A375 (cell line): Measurements from ENCODE around the gene S100A8. TPM values are rescaled to one million over a fixed set of nuclear protein-coding genes. Genes with fewer than 3 reads are reported as not detected.

Source experiments
- small RNA-seq: library from RNA; depleted of rRNA; stranded (forward); fragments of <200 nt; gene quantifications from one replicate; pipeline ENCODE3, GENCODE V24; 2014
- total RNA-seq: library from RNA; depleted of rRNA; stranded (reverse); fragments of >200 nt; shearing (Covaris generic); gene quantifications from 2 replicates; pipeline ENCODE4 v1.2.3, GENCODE V29; 2014; rRNA removed

Gene S100A8
- total RNA-seq, result not detected in 2 replicates

GRCh38 chr1:153390938-153391710 lies at the start of gene S100A8:
S100A8 (minus strand) TSS chr1:153391073; CDS start chr1:153390535, 538 bp downstream.

GRCh38 chr1:153415850-153416570 lies 25.1 kb upstream of the S100A8 start, which contains the start of gene S100A7A:
S100A7A (plus strand) TSS chr1:153416520; CDS start chr1:153418083, 1,563 bp downstream.

DNA sequence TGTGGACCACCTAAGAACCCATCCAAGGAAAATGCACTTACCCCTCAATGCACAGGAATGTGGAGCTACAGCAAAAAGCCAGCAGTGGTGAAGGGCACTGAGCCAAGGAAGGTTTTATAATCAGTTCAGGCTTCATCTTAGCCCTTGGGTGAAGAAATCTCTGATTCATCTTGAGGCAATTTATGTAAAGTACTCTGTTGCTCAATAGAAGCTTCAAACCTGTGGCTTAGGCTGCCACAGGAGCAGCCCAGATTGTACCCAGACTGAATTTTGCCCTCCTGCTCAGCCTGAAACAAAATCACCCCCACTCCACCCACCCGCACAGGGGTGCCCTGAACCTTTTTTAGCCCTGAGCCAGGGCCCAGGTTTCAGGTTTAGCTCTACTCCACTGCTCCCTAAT lies 15.4 kb downstream of the S100A8 start, which contains the start of gene S100A12:
TSS of gene S100A12 (minus strand) at position 111 of the 400 bp plus-strand sequence. CDS start 1,029 bp downstream, outside the sequence.

DNA sequence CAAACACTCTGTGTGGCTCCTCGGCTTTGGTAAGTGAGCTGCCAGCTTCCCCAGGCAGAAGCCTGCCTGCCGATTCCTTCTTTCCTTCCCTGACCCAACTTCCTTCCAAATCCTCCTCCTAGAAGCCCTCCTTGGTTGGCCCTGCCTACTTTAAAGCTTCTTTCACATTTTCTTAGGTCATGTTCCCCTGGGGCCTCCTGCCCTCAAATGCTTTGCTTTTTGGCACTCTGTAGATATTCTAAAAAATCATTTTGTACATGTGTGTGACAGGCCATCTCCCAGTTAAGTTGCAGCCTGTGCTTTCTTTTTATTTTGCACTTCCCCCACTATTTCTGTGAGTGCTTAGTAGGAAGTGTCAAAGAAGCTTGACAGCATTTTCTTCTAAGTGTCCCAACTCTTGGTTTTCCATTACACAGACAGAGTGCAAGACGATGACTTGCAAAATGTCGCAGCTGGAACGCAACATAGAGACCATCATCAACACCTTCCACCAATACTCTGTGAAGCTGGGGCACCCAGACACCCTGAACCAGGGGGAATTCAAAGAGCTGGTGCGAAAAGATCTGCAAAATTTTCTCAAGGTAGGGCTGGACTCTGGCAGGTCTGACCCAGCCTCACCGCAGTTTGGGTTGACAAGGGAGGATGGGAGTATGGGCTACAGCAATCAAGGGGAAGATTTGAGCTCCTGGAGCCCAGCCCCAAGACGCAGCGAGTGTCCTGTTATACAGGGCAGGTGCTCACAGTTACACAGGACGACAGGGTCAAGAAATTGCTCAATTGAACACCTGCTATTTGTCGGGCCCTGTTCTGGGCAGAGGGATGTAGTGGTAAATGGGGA lies 32.8 kb downstream of the S100A8 start, which contains the start of gene S100A9:
TSS of gene S100A9 (plus strand) at position 2 of the 838 bp plus-strand sequence. CDS start at position 432, 430 bp downstream.

DNA sequence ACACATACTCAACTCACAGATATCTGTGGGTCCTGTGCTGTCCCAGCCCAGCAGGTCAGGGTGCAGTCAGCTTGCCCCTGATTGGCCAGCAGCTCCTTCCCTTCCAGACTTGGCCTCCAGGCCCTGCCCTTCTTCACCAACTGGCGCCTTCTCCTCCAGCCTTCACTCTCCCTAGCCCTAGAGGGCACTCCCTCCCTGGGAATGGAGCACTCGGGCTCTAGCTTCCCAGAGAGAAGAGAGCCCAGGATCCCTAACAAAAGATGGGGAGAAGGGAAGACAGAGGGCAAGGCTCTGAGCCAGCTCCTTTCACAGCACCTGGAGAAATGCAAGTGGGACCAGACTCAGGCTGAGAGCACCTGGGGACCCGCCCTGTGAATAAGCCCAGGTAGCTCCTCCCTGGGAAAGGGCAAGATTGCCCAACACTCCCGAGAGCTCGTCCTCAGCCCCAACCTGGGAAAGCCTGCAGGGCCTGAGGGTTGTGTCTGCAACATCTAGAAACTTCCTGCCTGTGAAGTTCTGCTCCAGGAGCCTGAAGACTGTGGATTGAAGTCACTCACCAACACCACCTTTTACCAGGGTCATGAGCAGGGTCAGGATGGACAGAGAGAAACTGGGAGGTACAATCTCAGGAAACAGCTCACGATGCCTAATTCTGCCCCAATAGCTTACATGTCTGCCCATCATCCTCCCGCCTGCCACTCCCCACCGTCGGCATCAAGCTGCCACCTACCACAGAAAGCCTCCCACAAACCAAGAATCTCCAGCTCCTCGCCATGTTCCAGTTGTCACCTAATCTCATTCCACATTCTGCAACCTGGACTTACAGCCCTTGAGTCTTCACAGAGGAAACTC lies 42.1 kb downstream of the S100A8 start, which contains the start of gene PGLYRP4:
TSS of gene PGLYRP4 (minus strand) at position 331 of the 852 bp plus-strand sequence. CDS start 909 bp downstream, outside the sequence.

Small RNAs within 50 kb of the gene (small RNA-seq; reads per million reads assigned to genes)
- gene S100A15A, result not detected

Other genes with a start within 250 kb of the S100A8 start
- not detected in 2 replicates for gene SPRR2G, start 240.2 kb downstream of the S100A8 start, total RNA-seq
- not detected in 2 replicates for gene LELP1, start 187.6 kb downstream of the S100A8 start, total RNA-seq
- not detected in 2 replicates for gene PRR9, start 173.5 kb downstream of the S100A8 start, total RNA-seq
- not detected in 2 replicates for gene LORICRIN, start 131.4 kb downstream of the S100A8 start, total RNA-seq
- not detected in 2 replicates for gene PGLYRP3, start 78.1 kb downstream of the S100A8 start, total RNA-seq
- gene PGLYRP4, start 42.2 kb downstream of the S100A8 start, total RNA-seq, result not detected in 2 replicates
- not detected in 2 replicates for gene S100A9, start 33.2 kb downstream of the S100A8 start, total RNA-seq
- gene S100A12, start 15.5 kb downstream of the S100A8 start, total RNA-seq, result not detected in 2 replicates
- gene S100A7A, start 25.4 kb upstream of the S100A8 start, total RNA-seq, result not detected in 2 replicates
- gene S100A7, start 69.6 kb upstream of the S100A8 start, total RNA-seq, result not detected in 2 replicates
- 2,053 and 2,077 TPM in 2 replicates for gene S100A6, start 144.9 kb upstream of the S100A8 start, total RNA-seq
- gene S100A5, start 149.9 kb upstream of the S100A8 start, total RNA-seq, result 0.98 and 2.3 TPM in 2 replicates
- 142 and 157 TPM in 2 replicates for gene S100A4, start 154.7 kb upstream of the S100A8 start, total RNA-seq
- 13.9 and 14.8 TPM in 2 replicates for gene S100A3, start 158.2 kb upstream of the S100A8 start, total RNA-seq
- gene S100A2, start 174.8 kb upstream of the S100A8 start, total RNA-seq, result 53.8 and 59.7 TPM in 2 replicates
- gene S100A16, start 222.1 kb upstream of the S100A8 start, total RNA-seq, result 436 and 451 TPM in 2 replicates
- 1.1 and 1.8 TPM in 2 replicates for gene S100A14, start 225.3 kb upstream of the S100A8 start, total RNA-seq
- 583 and 631 TPM in 2 replicates for gene S100A13, start 236.4 kb upstream of the S100A8 start, total RNA-seq
- 151 and 162 TPM in 2 replicates for gene S100A1, start 237.4 kb upstream of the S100A8 start, total RNA-seq
- 104 and 111 TPM in 2 replicates for gene CHTOP, start 243.0 kb upstream of the S100A8 start, total RNA-seq